Activated CD4-positive, alpha-beta T cell treated with anti-CD3 and anti-CD28 coated beads, Interleukin-2, amount 10 ng/mL, durations not matched to agents 24 days and 14 days (primary cell): ENCODE measurements around the gene FAM149B1. TPM values are rescaled to one million over a fixed set of nuclear protein-coding genes. Genes with fewer than 3 reads are reported as not detected.
A peak's percentile ranks its signal among the peaks of the same experiment; 100 is the strongest.

Experiments
- DNase-seq: peaks from one replicate; pipeline ENCODE4 v3.0.0; 2022
- H3K27ac Mint-ChIP-seq: one replicate; pipeline ENCODE4 v1.8.0; 2022; ENCODE audit warnings: mild to moderate bottlenecking, mixed read lengths
- H3K27me3 Mint-ChIP-seq: one replicate; pipeline ENCODE4 v1.8.0; 2022; ENCODE audit warnings: mixed read lengths
- H3K36me3 Mint-ChIP-seq: one replicate; pipeline ENCODE4 v1.8.0; 2022; ENCODE audit warnings: low read depth, mild to moderate bottlenecking, mixed read lengths
- H3K4me1 Mint-ChIP-seq: one replicate; pipeline ENCODE4 v1.8.0; 2021; ENCODE audit warnings: mixed read lengths
- H3K4me3 Mint-ChIP-seq: one replicate; pipeline ENCODE4 v1.8.0; 2022; ENCODE audit warnings: mild to moderate bottlenecking, moderate library complexity, mixed read lengths
- H3K9me3 Mint-ChIP-seq: one replicate; pipeline ENCODE4 v1.8.0; 2021; ENCODE audit warnings: mixed read lengths
- intact Hi-C: fragments of 100-400 bp; cut with micrococcal nuclease; formaldehyde crosslinking; loops from one replicate; pipeline ENCODE4 v1.15.1; 2023
- total RNA-seq: library from RNA; stranded (reverse); gene quantifications from 2 replicates; pipeline ENCODE4 v1.2.3, GENCODE V29; 2022

The FAM149B1 gene
- total RNA-seq, 1 donor from 2014 or later: 11.5 TPM

DNA sequence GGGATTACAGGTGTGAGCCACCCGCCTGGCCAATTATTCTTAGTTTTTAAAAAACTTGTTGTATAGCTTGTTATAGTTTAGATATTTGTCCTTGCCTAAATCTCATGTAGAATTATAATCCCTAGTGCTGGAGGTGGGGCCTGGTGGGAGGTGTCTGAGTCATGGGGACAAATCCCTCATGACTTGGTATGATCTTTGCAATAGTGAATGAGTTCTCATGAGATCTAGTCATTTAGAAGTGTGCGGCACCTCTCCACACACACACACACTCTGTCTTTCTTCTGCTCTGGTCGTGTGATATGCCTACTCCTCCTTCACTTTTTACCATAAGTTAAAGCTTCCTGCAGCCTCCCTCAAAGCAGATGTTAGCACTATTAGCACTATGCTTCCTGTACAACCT, 37.2 kb downstream of the FAM149B1 start:
- no peak for DNase-seq
- Mint-ChIP-seq H3K27ac (no peak overlapping the region), H3K9me3 (no peaks in the 10 kb centered on the region), H3K4me3 (no peak overlapping the region), H3K36me3 (peaks cover 5% of the 10 kb centered on the region), H3K27me3 (no peaks in the 10 kb centered on the region), H3K4me1 (no peaks in the 10 kb centered on the region)
- intact Hi-C loops: no loop called here

- Mint-ChIP-seq H3K27ac (no peak overlapping the region), H3K4me1 (peaks cover 4% of the 10 kb centered on the region), H3K36me3 (peaks cover 5% of the 10 kb centered on the region), H3K4me3 (no peak overlapping the region), H3K9me3 (no peaks in the 10 kb centered on the region), H3K27me3 (no peaks in the 10 kb centered on the region)
- intact Hi-C loops: no loop called here
- no peak for DNase-seq
These were observed 38.0 kb downstream of the FAM149B1 start for GRCh38 chr10:73205890-73206289.

- H3K4me1 Mint-ChIP-seq: peaks cover 4% of the 10 kb centered on the region
- DNase-seq: peak; percentile 49
- no peaks in the 10 kb centered on the region for H3K9me3 Mint-ChIP-seq
- intact Hi-C loops: no loop called here
- H3K27me3 Mint-ChIP-seq: no peaks in the 10 kb centered on the region
- H3K4me3 Mint-ChIP-seq: no peak overlapping the region
- no peak overlapping the region for H3K27ac Mint-ChIP-seq
- peaks cover 8% of the 10 kb centered on the region for H3K36me3 Mint-ChIP-seq
These were observed 38.5 kb downstream of the FAM149B1 start for GRCh38 chr10:73206385-73206784.

DNA sequence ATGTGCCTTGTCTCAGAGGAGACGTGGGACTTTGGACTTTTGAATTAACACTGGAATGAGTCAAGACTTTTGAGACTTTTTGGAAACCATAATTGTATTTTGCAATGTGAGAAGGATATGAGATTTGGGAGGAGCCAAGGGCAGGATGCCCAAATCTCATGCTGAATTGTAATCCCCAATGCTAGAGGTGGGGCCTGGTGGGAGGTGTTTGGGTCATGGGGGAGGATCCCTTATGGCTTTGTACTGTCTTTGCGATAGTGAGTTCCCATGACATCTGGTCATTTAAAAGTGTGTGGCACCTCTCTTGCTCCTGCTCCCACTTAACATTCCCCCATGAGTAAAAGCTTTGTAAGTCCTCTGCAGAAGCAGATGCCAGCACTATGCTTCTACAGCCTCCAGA, 40.0 kb downstream of the FAM149B1 start:
- Mint-ChIP-seq H3K9me3 (no peaks in the 10 kb centered on the region), H3K4me1 (peaks cover 4% of the 10 kb centered on the region), H3K4me3 (no peak overlapping the region), H3K27me3 (no peaks in the 10 kb centered on the region), H3K27ac (no peak overlapping the region), H3K36me3 (peaks cover 9% of the 10 kb centered on the region)
- intact Hi-C loops: no loop called here
- DNase-seq: no peak

GRCh38 chr10:73209705-73210104, 41.8 kb downstream of the FAM149B1 start:
- Mint-ChIP-seq H3K36me3 (peaks cover 16% of the 10 kb centered on the region), H3K4me1 (peaks cover 4% of the 10 kb centered on the region), H3K27me3 (no peaks in the 10 kb centered on the region), H3K27ac (no peak overlapping the region), H3K9me3 (no peaks in the 10 kb centered on the region), H3K4me3 (no peak overlapping the region)
- no peak for DNase-seq
- intact Hi-C loops: no loop called here

- intact Hi-C loops: no loop called here
- H3K4me1 Mint-ChIP-seq: peaks cover 4% of the 10 kb centered on the region
These were observed 42.6 kb downstream of the FAM149B1 start for GRCh38 chr10:73210395-73211105.

GRCh38 chr10:73211106-73211811, 43.3 kb downstream of the FAM149B1 start:
- Mint-ChIP-seq H3K9me3 (peaks cover 3% of the 10 kb centered on the region), H3K36me3 (peaks cover 15% of the 10 kb centered on the region), H3K4me3 (no peak overlapping the region), H3K27ac (no peak overlapping the region), H3K4me1 (peaks cover 4% of the 10 kb centered on the region), H3K27me3 (no peaks in the 10 kb centered on the region)
- no peak for DNase-seq
- intact Hi-C loops: no loop called here

More at GRCh38 chr10:73210395-73211105, 42.6 kb downstream of the FAM149B1 start:
- no peak for DNase-seq
- Mint-ChIP-seq H3K36me3 (peaks cover 16% of the 10 kb centered on the region), H3K27ac (no peak overlapping the region), H3K27me3 (no peaks in the 10 kb centered on the region), H3K9me3 (no peaks in the 10 kb centered on the region), H3K4me3 (no peak overlapping the region)

DNA sequence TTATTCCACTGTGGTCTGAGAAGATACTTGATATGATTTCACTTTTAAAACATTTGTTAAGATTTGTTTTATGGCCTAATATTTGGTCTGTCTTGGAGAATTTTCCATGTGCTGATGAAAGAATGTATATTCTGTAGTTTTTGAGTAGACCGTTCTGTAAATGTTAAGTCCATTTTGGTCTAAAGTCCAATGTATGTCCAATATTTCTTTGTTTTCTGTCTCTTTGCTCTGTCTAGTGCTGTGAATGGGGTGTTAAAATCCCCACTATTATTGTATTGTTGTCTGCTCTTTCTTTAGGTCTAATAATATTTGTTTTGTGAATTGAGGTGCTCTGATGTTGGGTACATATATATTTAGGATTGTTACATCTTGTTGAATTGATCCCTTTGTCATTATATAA, 47.8 kb downstream of the FAM149B1 start:
- H3K36me3 Mint-ChIP-seq: peaks cover 29% of the 10 kb centered on the region
- intact Hi-C loops: no loop called here
- DNase-seq: no peak
- peaks cover 1% of the 10 kb centered on the region for H3K4me1 Mint-ChIP-seq
- H3K4me3 Mint-ChIP-seq: no peak overlapping the region
- no peak overlapping the region for H3K27ac Mint-ChIP-seq
- peaks cover 3% of the 10 kb centered on the region for H3K9me3 Mint-ChIP-seq
- no peaks in the 10 kb centered on the region for H3K27me3 Mint-ChIP-seq

DNA sequence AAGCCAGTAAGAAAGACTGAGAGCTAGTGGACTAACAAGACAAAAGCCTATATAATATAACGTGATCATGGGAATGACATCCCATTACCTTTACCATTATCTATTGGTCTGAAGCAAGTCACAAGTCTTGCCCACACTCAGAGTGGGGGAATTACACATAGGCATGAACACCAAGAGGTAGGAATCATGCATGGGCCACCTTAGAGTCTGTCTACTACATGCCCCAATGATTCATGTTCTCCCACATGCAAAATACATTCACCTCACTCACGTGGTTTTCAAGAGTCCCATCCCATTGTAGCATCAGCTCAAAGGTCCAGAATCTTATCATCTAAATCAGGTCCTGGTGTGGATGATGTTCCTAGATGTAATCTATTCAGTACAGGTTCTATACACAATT, 49.7 kb downstream of the FAM149B1 start:
- H3K27me3 Mint-ChIP-seq: no peaks in the 10 kb centered on the region
- no peaks in the 10 kb centered on the region for H3K4me1 Mint-ChIP-seq
- no peak for DNase-seq
- H3K36me3 Mint-ChIP-seq: peaks cover 30% of the 10 kb centered on the region
- H3K27ac Mint-ChIP-seq: no peak overlapping the region
- intact Hi-C loops: no loop called here
- H3K9me3 Mint-ChIP-seq: peaks cover 3% of the 10 kb centered on the region
- no peak overlapping the region for H3K4me3 Mint-ChIP-seq

- no peak for DNase-seq
- Mint-ChIP-seq H3K4me1 (no peaks in the 10 kb centered on the region), H3K27ac (no peak overlapping the region), H3K4me3 (no peak overlapping the region), H3K36me3 (peaks cover 29% of the 10 kb centered on the region), H3K9me3 (peaks cover 3% of the 10 kb centered on the region), H3K27me3 (no peaks in the 10 kb centered on the region)
- intact Hi-C loops: no loop called here
These were observed 50.7 kb downstream of the FAM149B1 start for GRCh38 chr10:73218431-73219191.

DNA sequence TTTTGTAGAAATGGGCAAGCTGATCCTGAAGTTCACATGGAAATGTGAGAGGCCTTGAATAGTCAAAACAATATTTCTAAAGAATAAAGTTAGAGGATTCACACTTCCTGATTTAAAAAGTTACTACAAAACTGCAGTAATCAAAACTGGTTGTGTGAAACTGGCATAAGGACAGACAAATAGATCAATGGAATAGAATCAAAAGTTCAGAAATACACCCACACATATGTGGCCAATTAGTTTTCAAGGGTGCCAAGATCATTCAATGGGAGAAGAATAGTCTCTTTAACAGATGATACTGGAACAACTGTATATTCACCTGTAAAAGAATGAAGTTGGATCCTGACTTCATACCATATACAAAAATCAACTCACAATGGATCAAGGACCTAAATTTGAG, 51.5 kb downstream of the FAM149B1 start:
- Mint-ChIP-seq H3K9me3 (peaks cover 3% of the 10 kb centered on the region), H3K4me1 (no peaks in the 10 kb centered on the region), H3K4me3 (no peak overlapping the region), H3K36me3 (peaks cover 25% of the 10 kb centered on the region), H3K27ac (no peak overlapping the region), H3K27me3 (no peaks in the 10 kb centered on the region)
- intact Hi-C loops: no loop called here
- DNase-seq: no peak

DNA sequence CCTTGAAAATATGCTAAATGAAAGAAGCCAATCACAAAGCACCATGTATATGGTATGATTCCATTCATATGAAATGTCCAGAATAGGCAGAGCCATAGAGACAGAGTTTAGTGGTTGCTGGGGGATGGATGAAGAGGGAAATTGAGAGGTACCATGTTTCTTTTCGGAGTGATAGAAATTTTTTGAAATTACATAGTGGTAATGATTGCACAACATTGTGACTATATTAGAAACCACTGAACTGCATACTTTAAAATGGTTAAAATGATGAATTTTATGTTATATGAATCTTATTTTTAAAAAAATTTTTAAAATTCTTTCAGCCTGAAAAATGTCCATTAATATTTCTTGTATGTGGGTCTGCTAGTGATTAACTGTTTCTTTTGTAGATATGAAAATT, 53.1 kb downstream of the FAM149B1 start:
- DNase-seq: no peak
- peaks cover under 1% of the 10 kb centered on the region for H3K9me3 Mint-ChIP-seq
- no peak overlapping the region for H3K27ac Mint-ChIP-seq
- intact Hi-C loops: no loop called here
- no peak overlapping the region for H3K4me3 Mint-ChIP-seq
- no peaks in the 10 kb centered on the region for H3K27me3 Mint-ChIP-seq
- no peaks in the 10 kb centered on the region for H3K4me1 Mint-ChIP-seq
- H3K36me3 Mint-ChIP-seq: peaks cover 20% of the 10 kb centered on the region

DNA sequence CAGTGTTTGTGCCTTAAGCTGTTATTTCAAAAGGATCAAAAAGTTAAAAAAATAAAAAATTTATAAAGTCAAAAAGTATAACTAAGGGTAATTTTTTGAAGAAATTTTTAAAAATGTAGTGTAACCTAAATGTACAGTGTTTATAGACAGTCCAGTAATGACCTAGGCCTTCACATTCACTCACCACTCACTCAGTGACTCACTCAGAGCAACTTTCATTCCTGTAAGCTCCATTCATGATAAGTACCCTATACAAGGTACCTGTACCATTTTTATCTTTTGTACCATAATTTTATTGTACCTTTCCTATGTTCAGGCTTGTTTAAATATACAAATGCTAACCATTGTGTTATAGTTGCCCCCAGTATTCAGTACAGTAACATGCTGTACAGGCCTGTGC, 57.6 kb downstream of the FAM149B1 start:
- Mint-ChIP-seq H3K36me3 (peaks cover 7% of the 10 kb centered on the region), H3K4me1 (no peaks in the 10 kb centered on the region), H3K27me3 (no peaks in the 10 kb centered on the region), H3K27ac (no peak overlapping the region), H3K9me3 (no peaks in the 10 kb centered on the region), H3K4me3 (no peak overlapping the region)
- intact Hi-C loops: no loop called here
- DNase-seq: no peak

DNA sequence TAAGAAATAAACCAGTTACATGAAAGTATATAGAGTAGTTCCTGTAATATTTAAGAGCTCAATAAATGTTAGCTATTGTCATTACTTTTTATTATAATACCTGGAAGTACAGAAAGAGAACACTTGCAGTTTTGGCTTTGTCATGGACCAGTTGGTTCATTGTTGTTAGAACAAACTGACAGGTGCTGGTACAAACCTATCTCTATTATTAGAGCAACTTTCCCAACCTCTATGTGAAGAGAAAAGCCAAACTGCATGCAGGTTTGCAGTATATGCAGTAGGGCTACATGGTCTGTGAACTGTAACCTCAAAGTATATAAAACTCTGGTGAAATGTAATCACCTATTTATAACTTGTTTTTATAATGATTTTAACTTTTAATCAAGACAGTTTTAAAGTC, 58.7 kb downstream of the FAM149B1 start:
- no peak overlapping the region for H3K27ac Mint-ChIP-seq
- peaks cover 8% of the 10 kb centered on the region for H3K36me3 Mint-ChIP-seq
- no peaks in the 10 kb centered on the region for H3K4me1 Mint-ChIP-seq
- no peaks in the 10 kb centered on the region for H3K9me3 Mint-ChIP-seq
- intact Hi-C loops: no loop called here
- DNase-seq: no peak
- no peaks in the 10 kb centered on the region for H3K27me3 Mint-ChIP-seq
- no peak overlapping the region for H3K4me3 Mint-ChIP-seq
